NT2/D1 (cell line): ENCODE data around the gene EGLN1.

ENCODE experiments used
- YY1 ChIP-seq: IDR thresholded peaks from 2 replicates; pipeline ENCODE4 v1.6.1; 2011; ENCODE audit not compliant: insufficient read length, insufficient read depth
- ZNF274 ChIP-seq: IDR thresholded peaks from 2 replicates; pipeline ENCODE4 v1.6.1; 2011; ENCODE audit warnings: mild to moderate bottlenecking, low read depth, low read length

- no peak for TF ChIP-seq ZNF274
- no peak for TF ChIP-seq YY1
These were observed 70.3 kb downstream of the EGLN1 start for GRCh38 chr1:231351816-231352215.
